Neural cell (in vitro differentiated cells): ENCODE data around the gene BCL6.

Source experiments
- EP300 ChIP-seq: fragments of 450-650 bp; conservative IDR thresholded peaks from 2 replicates; pipeline ENCODE4 v1.6.1; 2014; ENCODE audit warnings: antibody characterized with exemption, mild to moderate bottlenecking, moderate library complexity; ENCODE audit not compliant: poor library complexity, severe bottlenecking
- EZH2 ChIP-seq: fragments of 200-600, 300-800 bp; shearing (Covaris generic), sonication (generic); IDR thresholded peaks from 2 replicates; pipeline ENCODE4 v1.6.1; 2014; ENCODE audit warnings: antibody characterized with exemption, low read length, borderline replicate concordance, mild to moderate bottlenecking; ENCODE audit not compliant: insufficient read depth, poor library complexity, severe bottlenecking
- POLR2AphosphoS5 ChIP-seq: IDR thresholded peaks from 2 replicates; pipeline ENCODE4 v1.6.1; 2012
- SMC3 ChIP-seq: fragments of 450-650 bp; conservative IDR thresholded peaks from 2 replicates; pipeline ENCODE4 v1.6.1; 2014; ENCODE audit warnings: antibody characterized with exemption, mild to moderate bottlenecking, moderate library complexity; ENCODE audit not compliant: poor library complexity
- TF ChIP-seq, protein P1 (sequence below): fragments of 450-650 bp; IDR thresholded peaks from 2 replicates; pipeline ENCODE4 v1.5.1; 2014; ENCODE audit warnings: antibody characterized with exemption, mild to moderate bottlenecking, moderate library complexity; ENCODE audit not compliant: poor library complexity, severe bottlenecking

- TF ChIP-seq EZH2 (no peak), SMC3 (no peak), EP300 (no peak), POLR2AphosphoS5 (no peak)
- TF ChIP-seq, protein P1, sequence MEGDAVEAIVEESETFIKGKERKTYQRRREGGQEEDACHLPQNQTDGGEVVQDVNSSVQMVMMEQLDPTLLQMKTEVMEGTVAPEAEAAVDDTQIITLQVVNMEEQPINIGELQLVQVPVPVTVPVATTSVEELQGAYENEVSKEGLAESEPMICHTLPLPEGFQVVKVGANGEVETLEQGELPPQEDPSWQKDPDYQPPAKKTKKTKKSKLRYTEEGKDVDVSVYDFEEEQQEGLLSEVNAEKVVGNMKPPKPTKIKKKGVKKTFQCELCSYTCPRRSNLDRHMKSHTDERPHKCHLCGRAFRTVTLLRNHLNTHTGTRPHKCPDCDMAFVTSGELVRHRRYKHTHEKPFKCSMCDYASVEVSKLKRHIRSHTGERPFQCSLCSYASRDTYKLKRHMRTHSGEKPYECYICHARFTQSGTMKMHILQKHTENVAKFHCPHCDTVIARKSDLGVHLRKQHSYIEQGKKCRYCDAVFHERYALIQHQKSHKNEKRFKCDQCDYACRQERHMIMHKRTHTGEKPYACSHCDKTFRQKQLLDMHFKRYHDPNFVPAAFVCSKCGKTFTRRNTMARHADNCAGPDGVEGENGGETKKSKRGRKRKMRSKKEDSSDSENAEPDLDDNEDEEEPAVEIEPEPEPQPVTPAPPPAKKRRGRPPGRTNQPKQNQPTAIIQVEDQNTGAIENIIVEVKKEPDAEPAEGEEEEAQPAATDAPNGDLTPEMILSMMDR, result no peak
These were observed 48.4 kb upstream of the BCL6 start for GRCh38 chr3:187793618-187794017.
